CD4-positive, alpha-beta T cell treated with Interleukin-17A for 1 hour (primary cell): ENCODE results near the gene NUP42.
"Not testable (repeated sequence)": the region's sequence is repeated elsewhere in the genome, so short reads cannot be mapped to it uniquely, and the experiment has no call there.

Experiments used
- DNase-seq: peaks from one replicate; pipeline ENCODE4 v3.0.0-alpha.2; 2020

NUP42 gene

GRCh38 chr7:23205909-23206767, 24.3 kb downstream of the NUP42 start:
- DNase-seq: no peak

- no peak for DNase-seq
These were observed 25.2 kb downstream of the NUP42 start for GRCh38 chr7:23207021-23207420.

GRCh38 chr7:23207884-23208283, 26.0 kb downstream of the NUP42 start:
- no peak for DNase-seq

GRCh38 chr7:23208316-23208715, 26.5 kb downstream of the NUP42 start:
- no peak for DNase-seq

GRCh38 chr7:23210506-23210905, 28.7 kb downstream of the NUP42 start:
- no peak for DNase-seq

- no peak for DNase-seq
These were observed 29.7 kb downstream of the NUP42 start for GRCh38 chr7:23211589-23211988.

- DNase-seq: no peak
These were observed 30.5 kb downstream of the NUP42 start for GRCh38 chr7:23212395-23212794.

- DNase-seq: no peak
These were observed 31.0 kb downstream of the NUP42 start for GRCh38 chr7:23212841-23213240.

- no peak for DNase-seq
These were observed 31.9 kb downstream of the NUP42 start for GRCh38 chr7:23213755-23214154.

- DNase-seq: no peak
These were observed 32.6 kb downstream of the NUP42 start for GRCh38 chr7:23214423-23214822.

- no peak for DNase-seq
These were observed 33.1 kb downstream of the NUP42 start for GRCh38 chr7:23214938-23215337.

- DNase-seq: no peak
These were observed 34.2 kb downstream of the NUP42 start for GRCh38 chr7:23216021-23216420.

GRCh38 chr7:23218196-23218595, 36.3 kb downstream of the NUP42 start:
- DNase-seq: no peak

- no peak for DNase-seq
These were observed 39.0 kb downstream of the NUP42 start for GRCh38 chr7:23220690-23221305.

- no peak for DNase-seq
These were observed 40.7 kb downstream of the NUP42 start for GRCh38 chr7:23222439-23223030.

GRCh38 chr7:23224364-23224763, 42.5 kb downstream of the NUP42 start:
- not testable (repeated sequence) for DNase-seq

- DNase-seq: no peak
These were observed 45.1 kb downstream of the NUP42 start for GRCh38 chr7:23226844-23227450.

- no peak for DNase-seq
These were observed 46.6 kb downstream of the NUP42 start for GRCh38 chr7:23228412-23228811.

- DNase-seq: no peak
These were observed 48.8 kb downstream of the NUP42 start for GRCh38 chr7:23230641-23231101.

GRCh38 chr7:23232966-23233365, 51.1 kb downstream of the NUP42 start:
- no peak for DNase-seq

GRCh38 chr7:23234569-23235296, 52.9 kb downstream of the NUP42 start:
- no peak for DNase-seq

- DNase-seq: no peak
These were observed 54.0 kb downstream of the NUP42 start for GRCh38 chr7:23235813-23236221.

- DNase-seq: no peak
These were observed 55.2 kb downstream of the NUP42 start for GRCh38 chr7:23237000-23237399.
